ENCODE measurements around the gene GPR22.

The GPR22 gene

DNA sequence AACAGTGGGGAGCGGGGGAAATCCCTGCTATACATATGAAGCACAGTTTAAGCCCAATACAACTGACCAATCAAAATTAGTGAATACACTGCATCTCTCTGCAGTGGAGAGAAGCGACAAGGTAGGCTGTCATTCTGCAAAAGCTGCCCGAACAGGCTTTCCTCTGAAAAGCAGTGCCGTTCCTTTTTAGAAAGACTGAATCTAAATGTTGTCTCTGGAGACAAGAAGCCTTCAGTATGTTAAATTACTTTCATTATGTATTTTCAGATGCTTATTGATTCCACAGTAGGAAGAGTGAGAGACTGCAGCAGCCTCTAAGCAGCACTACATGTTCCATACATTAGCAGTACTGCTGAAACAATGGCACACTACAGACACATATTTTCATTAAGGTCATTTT, at the start of gene GPR22:
Gene GPR22, plus strand, starts transcription at position 129 of the 400 bp plus-strand sequence. CDS start 4,004 bp downstream, outside the sequence.
- Histone ChIP-seq H2AFZ (ENCODE audit: low read depth) (no peak within 1 kb of the TSS), H3K27ac (no peak within 1 kb of the TSS), H3K79me2 (ENCODE audit: insufficient read depth, low read depth) (no peaks in the 10 kb centered on the region), H3K27me3 (ENCODE audit: insufficient read depth, low read depth) (no peaks in the 10 kb centered on the region), H4K20me1 (ENCODE audit: insufficient read depth) (no peaks in the 10 kb centered on the region), H3K4me3 (IDR thresholded peaks at IDR 0.05; ENCODE audit: insufficient read depth, low read depth, low read length) (no peak within 1 kb of the TSS), H3K9ac (no peak within 1 kb of the TSS), H3K36me3 (ENCODE audit: insufficient read depth) (no peaks in the 10 kb centered on the region), H3K4me1 (ENCODE audit: low read depth, poor library complexity, severe bottlenecking) (no peaks in the 10 kb centered on the region), H3K4me2 (no peak within 1 kb of the TSS)
- no peak for TF ChIP-seq CTCF (conservative IDR thresholded peaks at IDR 0.05; ENCODE audit: low read depth, low read length)

- Histone ChIP-seq H4K20me1 (ENCODE audit: insufficient read depth) (no peaks in the 10 kb centered on the region), H3K27me3 (ENCODE audit: insufficient read depth, low read depth) (no peaks in the 10 kb centered on the region), H3K4me1 (ENCODE audit: low read depth, poor library complexity, severe bottlenecking) (no peaks in the 10 kb centered on the region), H2AFZ (ENCODE audit: low read depth) (no peak overlapping the region), H3K36me3 (ENCODE audit: insufficient read depth) (no peaks in the 10 kb centered on the region), H3K27ac (no peak overlapping the region), H3K4me2 (no peak overlapping the region), H3K4me3 (IDR thresholded peaks at IDR 0.05; ENCODE audit: insufficient read depth, low read depth, low read length) (no peak overlapping the region), H3K79me2 (ENCODE audit: insufficient read depth, low read depth) (no peaks in the 10 kb centered on the region), H3K9ac (no peak overlapping the region)
- no peak for TF ChIP-seq CTCF (conservative IDR thresholded peaks at IDR 0.05; ENCODE audit: low read depth, low read length)
Observed at GRCh38 chr7:107427462-107427861, 42.4 kb upstream of the GPR22 start.

DNA sequence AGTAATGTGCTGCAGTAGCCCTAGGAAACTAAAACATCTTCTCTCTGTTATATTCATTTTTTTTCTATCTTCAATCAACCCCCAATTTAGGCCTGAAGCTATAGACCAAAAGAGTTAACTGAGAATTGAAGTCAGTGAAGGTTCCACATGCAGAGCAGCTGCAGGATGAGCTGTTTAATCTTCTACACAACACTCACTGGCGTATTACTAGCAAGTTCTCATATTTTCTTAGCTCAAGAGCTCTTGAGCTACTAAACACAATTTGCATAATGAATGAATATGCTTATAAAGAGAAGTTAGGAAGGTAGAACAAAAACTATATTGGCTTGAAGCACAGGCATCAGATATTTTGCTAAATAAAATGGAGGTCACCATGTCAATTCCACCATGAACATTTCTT, 41.2 kb upstream of the GPR22 start:
- no peaks in the 10 kb centered on the region for H3K36me3 ChIP-seq (ENCODE audit: insufficient read depth)
- H3K27me3 ChIP-seq (ENCODE audit: insufficient read depth, low read depth), result no peaks in the 10 kb centered on the region
- no peak overlapping the region for H3K27ac ChIP-seq
- no peak for TF ChIP-seq CTCF (conservative IDR thresholded peaks at IDR 0.05; ENCODE audit: low read depth, low read length)
- H3K4me3 ChIP-seq (IDR thresholded peaks at IDR 0.05; ENCODE audit: insufficient read depth, low read depth, low read length), result no peak overlapping the region
- H4K20me1 ChIP-seq (ENCODE audit: insufficient read depth), result no peaks in the 10 kb centered on the region
- H3K4me1 ChIP-seq (ENCODE audit: low read depth, poor library complexity, severe bottlenecking), result no peaks in the 10 kb centered on the region
- no peak overlapping the region for H3K9ac ChIP-seq
- no peak overlapping the region for H2AFZ ChIP-seq (ENCODE audit: low read depth)
- no peaks in the 10 kb centered on the region for H3K79me2 ChIP-seq (ENCODE audit: insufficient read depth, low read depth)
- no peak overlapping the region for H3K4me2 ChIP-seq

GRCh38 chr7:107430057-107430456, 39.8 kb upstream of the GPR22 start:
- Histone ChIP-seq H3K9ac (no peak overlapping the region), H3K27me3 (ENCODE audit: insufficient read depth, low read depth) (no peaks in the 10 kb centered on the region), H3K79me2 (ENCODE audit: insufficient read depth, low read depth) (no peaks in the 10 kb centered on the region), H2AFZ (ENCODE audit: low read depth) (no peak overlapping the region), H3K4me2 (no peak overlapping the region), H3K4me3 (IDR thresholded peaks at IDR 0.05; ENCODE audit: insufficient read depth, low read depth, low read length) (no peak overlapping the region), H3K27ac (no peak overlapping the region), H4K20me1 (ENCODE audit: insufficient read depth) (no peaks in the 10 kb centered on the region), H3K36me3 (ENCODE audit: insufficient read depth) (no peaks in the 10 kb centered on the region), H3K4me1 (ENCODE audit: low read depth, poor library complexity, severe bottlenecking) (peaks cover 4% of the 10 kb centered on the region)
- no peak for TF ChIP-seq CTCF (conservative IDR thresholded peaks at IDR 0.05; ENCODE audit: low read depth, low read length)
